Measurements from ENCODE around the gene PEX10.

The PEX10 gene

GRCh38 chr1:2372551-2373490 is 39.5 kb downstream of the PEX10 start:
- DNase-seq = no peak

DNA sequence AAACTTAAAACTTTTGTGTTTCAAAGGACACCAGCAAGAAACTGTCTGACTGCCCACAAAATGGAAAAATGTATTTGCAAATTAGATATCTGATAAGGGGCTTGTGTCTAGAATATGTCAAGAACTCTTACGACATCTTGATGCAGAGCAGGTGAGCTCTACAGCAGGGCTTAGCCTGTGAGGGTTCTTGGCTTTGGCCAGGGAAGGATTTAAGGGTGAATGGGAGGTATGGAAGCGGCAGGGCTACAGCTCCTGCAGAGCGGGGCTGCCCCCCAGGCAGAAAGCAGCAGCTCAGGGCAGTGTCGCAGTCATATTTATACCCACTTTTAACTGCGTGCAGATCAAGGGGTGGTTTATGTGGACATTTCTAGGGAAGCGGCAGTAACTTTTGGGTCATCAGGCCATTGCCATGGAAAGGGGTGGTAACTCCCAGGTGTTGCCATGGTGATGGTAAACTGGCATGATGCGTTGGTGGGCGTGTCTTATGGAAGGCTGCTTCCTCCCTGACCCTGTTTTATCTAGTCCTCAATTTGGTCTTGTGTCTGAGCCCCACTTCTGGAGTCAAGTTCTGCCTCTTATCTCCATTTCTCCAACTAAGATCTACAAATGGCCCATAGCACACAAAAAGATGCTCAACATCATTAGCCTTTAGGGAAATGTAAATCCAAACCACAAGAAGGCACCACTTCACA is 44.2 kb downstream of the PEX10 start:
- DNase-seq = no peak

GRCh38 chr1:2363847-2364513 is 48.4 kb downstream of the PEX10 start:
- DNase-seq = no peak

GRCh38 chr1:2360588-2361364 is 51.6 kb downstream of the PEX10 start:
- DNase-seq = no peak

DNA sequence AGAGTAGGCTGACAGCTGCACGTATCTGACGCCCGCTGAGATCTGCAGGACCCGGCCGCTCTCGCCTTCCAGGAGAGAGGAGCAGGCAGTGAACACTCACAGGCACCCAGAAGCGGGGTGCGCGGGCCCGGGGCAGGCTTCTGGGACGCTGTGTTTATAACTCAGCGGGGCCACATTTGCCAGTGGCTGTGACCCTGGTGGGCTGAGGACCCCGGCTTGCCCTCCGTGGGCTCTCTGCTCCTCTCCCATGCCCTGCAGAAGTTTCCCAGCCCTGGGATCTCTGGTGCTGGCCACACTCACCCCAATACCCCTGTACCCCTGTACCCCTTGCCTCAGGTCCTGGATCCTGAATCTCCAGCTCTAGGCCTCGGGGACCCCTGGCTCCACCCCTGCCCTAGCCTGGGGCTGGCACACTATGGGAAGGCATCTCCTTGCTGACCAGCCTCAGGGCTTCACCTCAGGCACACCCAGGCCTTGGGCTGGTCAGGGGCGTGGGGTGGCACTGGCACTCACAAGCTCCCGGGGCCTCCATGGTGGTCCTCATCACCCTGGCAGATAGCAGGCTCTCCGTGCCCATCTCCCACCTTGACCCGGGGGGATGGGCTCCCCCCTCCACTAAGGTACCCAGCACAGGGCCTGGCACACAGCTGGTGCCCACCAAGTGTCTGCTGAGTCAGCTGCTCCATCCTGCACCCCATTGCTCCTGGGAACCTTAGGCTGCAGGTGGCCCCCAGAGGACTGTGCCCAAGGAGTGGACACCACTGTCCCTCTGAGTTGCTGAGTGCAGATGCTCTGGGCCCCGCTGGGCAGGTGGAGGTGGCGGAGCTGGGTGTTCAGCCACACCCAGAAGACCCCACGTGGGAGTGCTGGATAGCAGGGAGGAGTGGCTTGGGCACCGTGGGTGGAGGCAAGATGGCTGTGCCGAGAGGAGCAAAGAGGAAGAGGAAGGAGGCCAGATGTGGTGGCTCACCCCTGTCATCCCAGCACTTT is 53.4 kb downstream of the PEX10 start:
- DNase-seq = no peak

DNA sequence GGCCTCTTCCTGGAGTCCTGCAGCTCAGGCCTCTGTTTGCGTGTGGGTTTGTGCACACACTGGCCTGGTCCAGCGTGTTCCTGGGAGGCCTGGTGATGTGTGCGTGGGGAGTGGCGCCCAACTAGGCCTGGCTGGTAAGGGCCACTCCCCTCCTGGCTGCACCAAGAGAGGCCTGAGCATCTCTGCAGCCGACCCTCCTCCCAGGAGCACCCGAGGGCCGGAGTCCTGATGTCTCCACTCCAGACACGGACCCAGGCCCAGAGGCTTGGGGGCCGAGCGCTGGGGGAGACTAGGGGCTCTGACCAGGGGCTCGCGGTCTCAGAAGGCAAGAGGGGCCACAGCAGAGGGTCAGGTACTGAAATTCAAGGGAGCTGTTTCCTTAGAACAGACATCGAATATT is 54.3 kb downstream of the PEX10 start:
- DNase-seq = no peak

GRCh38 chr1:2356911-2357845 is 55.2 kb downstream of the PEX10 start:
- no peak for DNase-seq

DNA sequence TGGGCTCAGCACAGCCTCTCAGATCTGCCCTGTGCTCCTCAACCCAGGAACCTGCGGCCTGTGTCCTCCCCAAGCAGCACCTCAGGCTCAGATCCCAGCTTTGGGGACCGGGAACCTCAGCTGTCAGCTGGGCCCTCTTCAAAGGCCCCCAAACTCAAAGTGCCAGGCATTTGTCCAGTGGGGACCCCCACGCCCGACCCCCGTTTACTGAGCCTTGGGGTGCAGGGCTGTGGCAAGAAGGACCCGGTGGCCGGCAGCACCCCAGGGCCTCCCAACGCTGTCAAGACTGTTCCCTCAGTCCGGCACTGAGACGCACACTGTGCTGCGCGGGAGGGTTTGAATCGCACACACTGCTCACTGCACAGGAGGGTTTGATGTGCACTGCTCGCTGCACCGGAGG is 56.0 kb downstream of the PEX10 start:
- no peak for DNase-seq

GRCh38 chr1:2355373-2356261 is 56.7 kb downstream of the PEX10 start:
- DNase-seq = no peak

GRCh38 chr1:2354511-2355372 is 57.6 kb downstream of the PEX10 start:
- no peak for DNase-seq
